ENCODE data around the gene LOC101059915.
"Not testable (repeated sequence)": the region's sequence is repeated elsewhere in the genome, so short reads cannot be mapped to it uniquely, and the experiment has no call there.

The LOC101059915 gene

GRCh38 chrX:71640002-71640401 is 27.3 kb upstream of the LOC101059915 start:
- WGBS (ENCODE audit: insufficient coverage, low lambda C conversion rate), result no CpG with 5 or more reads among the region's 4 CpGs
- H3K4me3 ChIP-seq (ENCODE audit: low read length), result no peak overlapping the region
- H3K9me3 ChIP-seq (ENCODE audit: control insufficient read depth, low read depth, low read length), result peaks cover under 1% of the 10 kb centered on the region
- H3K4me1 ChIP-seq (ENCODE audit: control insufficient read depth, insufficient read depth, low read length), result peaks cover 4% of the 10 kb centered on the region
- no peak overlapping the region for H3K27ac ChIP-seq (ENCODE audit: low read length)
- no peak for DNase-seq
- no peaks in the 10 kb centered on the region for H3K27me3 ChIP-seq (ENCODE audit: control insufficient read depth, insufficient read depth, low read length)
- no peaks in the 10 kb centered on the region for H3K36me3 ChIP-seq (ENCODE audit: control insufficient read depth, insufficient read depth, low read length)

DNA sequence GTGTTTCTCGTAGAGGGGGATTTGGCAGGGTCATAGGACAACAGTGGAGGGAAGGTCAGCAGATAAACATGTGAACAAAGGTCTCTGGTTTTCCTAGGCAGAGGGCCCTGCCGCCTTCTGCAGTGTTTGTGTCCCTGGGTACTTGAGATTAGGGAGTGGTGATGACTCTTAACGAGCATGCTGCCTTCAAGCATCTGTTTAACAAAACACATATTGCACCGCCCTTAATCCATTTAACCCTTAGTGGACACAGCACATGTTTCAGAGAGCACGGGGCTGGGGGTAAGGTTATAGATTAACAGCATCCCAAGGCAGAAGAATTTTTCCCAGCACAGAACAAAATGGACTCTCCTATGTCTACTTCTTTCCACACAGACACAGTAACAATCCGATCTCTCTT is 22.9 kb upstream of the LOC101059915 start:
- H3K27me3 ChIP-seq (ENCODE audit: control insufficient read depth, insufficient read depth, low read length); H3K4me1 ChIP-seq (ENCODE audit: control insufficient read depth, insufficient read depth, low read length); H3K36me3 ChIP-seq (ENCODE audit: control insufficient read depth, insufficient read depth, low read length); DNase-seq; H3K9me3 ChIP-seq (ENCODE audit: control insufficient read depth, low read depth, low read length); H3K4me3 ChIP-seq (ENCODE audit: low read length); H3K27ac ChIP-seq (ENCODE audit: low read length): not testable (repeated sequence)
- no CpG with 5 or more reads among the region's 6 CpGs for WGBS (ENCODE audit: insufficient coverage, low lambda C conversion rate)

- no peaks in the 10 kb centered on the region for H3K4me1 ChIP-seq (ENCODE audit: control insufficient read depth, insufficient read depth, low read length)
- no peak overlapping the region for H3K4me3 ChIP-seq (ENCODE audit: low read length)
- DNase-seq, result peak in 1 of 2 donors; percentile 26
- H3K36me3 ChIP-seq (ENCODE audit: control insufficient read depth, insufficient read depth, low read length), result no peaks in the 10 kb centered on the region
- H3K27me3 ChIP-seq (ENCODE audit: control insufficient read depth, insufficient read depth, low read length), result no peaks in the 10 kb centered on the region
- WGBS (ENCODE audit: insufficient coverage, low lambda C conversion rate), result no CpG with 5 or more reads among the region's 4 CpGs
- H3K9me3 ChIP-seq (ENCODE audit: control insufficient read depth, low read depth, low read length), result peaks cover under 1% of the 10 kb centered on the region
- H3K27ac ChIP-seq (ENCODE audit: low read length), result no peak overlapping the region
Measured at GRCh38 chrX:71650333-71650969, 16.9 kb upstream of the LOC101059915 start.

DNA sequence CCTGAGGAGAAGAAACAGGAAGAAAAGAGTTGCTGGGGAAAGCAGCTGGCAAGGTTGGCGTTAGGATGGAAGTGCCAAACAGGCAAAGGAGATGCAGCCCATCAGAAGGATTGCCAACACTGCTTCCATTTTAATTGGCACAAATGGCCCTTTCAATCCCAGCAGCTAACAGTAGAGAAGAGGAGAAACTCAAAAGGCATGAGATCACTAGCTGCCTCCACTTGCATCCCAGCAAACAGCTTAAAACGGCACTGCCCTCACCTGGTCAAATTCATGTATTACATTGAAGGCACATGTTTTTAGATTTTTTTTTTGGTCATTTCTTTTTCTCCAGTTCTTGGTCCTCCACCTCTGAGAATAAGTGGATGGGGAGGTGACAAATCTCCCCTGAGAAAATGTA is 14.9 kb upstream of the LOC101059915 start:
- H3K4me3 ChIP-seq (ENCODE audit: low read length), result no peak overlapping the region
- peak in 1 of 2 donors; percentile 16 for DNase-seq
- WGBS (ENCODE audit: insufficient coverage, low lambda C conversion rate), result no CpG with 5 or more reads among the region's 2 CpGs
- no peak overlapping the region for H3K27ac ChIP-seq (ENCODE audit: low read length)
- H3K27me3 ChIP-seq (ENCODE audit: control insufficient read depth, insufficient read depth, low read length), result no peaks in the 10 kb centered on the region
- no peaks in the 10 kb centered on the region for H3K36me3 ChIP-seq (ENCODE audit: control insufficient read depth, insufficient read depth, low read length)
- H3K4me1 ChIP-seq (ENCODE audit: control insufficient read depth, insufficient read depth, low read length), result no peaks in the 10 kb centered on the region
- no peaks in the 10 kb centered on the region for H3K9me3 ChIP-seq (ENCODE audit: control insufficient read depth, low read depth, low read length)

DNA sequence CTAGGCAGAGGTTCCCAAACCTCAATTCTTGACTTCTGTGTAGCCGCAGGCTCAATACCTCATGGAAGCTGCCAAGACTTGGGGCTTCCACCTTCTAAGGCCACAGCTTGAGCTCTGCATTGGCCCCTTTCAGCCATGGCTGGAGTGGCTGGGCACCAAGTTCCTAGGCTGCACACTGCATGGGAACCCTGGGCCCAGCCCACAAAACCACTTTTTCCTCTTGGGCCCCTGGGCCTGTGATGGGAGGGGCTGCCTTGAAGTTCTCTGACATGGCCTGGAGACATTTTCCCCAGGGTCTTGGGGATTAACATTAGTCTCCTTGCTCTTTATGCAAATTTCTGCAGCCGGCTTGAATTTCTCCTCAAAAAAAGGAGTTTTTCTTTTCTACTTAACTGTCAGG is 14.0 kb upstream of the LOC101059915 start:
- DNase-seq, result no peak
- H3K4me1 ChIP-seq (ENCODE audit: control insufficient read depth, insufficient read depth, low read length), result no peaks in the 10 kb centered on the region
- H3K36me3 ChIP-seq (ENCODE audit: control insufficient read depth, insufficient read depth, low read length), result no peaks in the 10 kb centered on the region
- no peak overlapping the region for H3K27ac ChIP-seq (ENCODE audit: low read length)
- no CpG with 5 or more reads among the region's 2 CpGs for WGBS (ENCODE audit: insufficient coverage, low lambda C conversion rate)
- H3K4me3 ChIP-seq (ENCODE audit: low read length), result no peak overlapping the region
- H3K9me3 ChIP-seq (ENCODE audit: control insufficient read depth, low read depth, low read length), result no peaks in the 10 kb centered on the region
- H3K27me3 ChIP-seq (ENCODE audit: control insufficient read depth, insufficient read depth, low read length), result no peaks in the 10 kb centered on the region

DNA sequence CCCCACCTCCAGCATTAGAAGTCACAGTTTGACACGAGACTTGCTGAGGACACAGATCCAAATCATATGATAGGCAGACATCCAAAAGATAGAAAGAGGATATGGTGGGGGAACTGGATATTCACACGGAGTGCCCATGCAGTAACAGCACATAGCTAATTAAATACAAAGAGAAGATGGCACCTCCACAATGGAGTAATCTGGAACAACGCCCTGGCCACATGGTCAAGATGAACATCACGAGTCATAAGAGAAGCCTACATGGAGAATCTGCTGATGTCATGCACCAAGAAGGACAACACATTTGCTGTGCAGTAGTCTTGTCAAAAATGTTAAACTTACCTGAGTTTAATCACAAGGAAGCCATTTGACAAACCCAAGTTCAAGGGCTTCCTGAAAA is 10.1 kb upstream of the LOC101059915 start:
- Histone ChIP-seq H3K4me3 (ENCODE audit: low read length) (no peak overlapping the region), H3K27ac (ENCODE audit: low read length) (no peak overlapping the region), H3K4me1 (ENCODE audit: control insufficient read depth, insufficient read depth, low read length) (no peaks in the 10 kb centered on the region), H3K9me3 (ENCODE audit: control insufficient read depth, low read depth, low read length) (no peaks in the 10 kb centered on the region), H3K36me3 (ENCODE audit: control insufficient read depth, insufficient read depth, low read length) (no peaks in the 10 kb centered on the region), H3K27me3 (ENCODE audit: control insufficient read depth, insufficient read depth, low read length) (no peaks in the 10 kb centered on the region)
- no peak for DNase-seq
- WGBS (ENCODE audit: insufficient coverage, low lambda C conversion rate), result no CpG with 5 or more reads among the region's 4 CpGs

DNA sequence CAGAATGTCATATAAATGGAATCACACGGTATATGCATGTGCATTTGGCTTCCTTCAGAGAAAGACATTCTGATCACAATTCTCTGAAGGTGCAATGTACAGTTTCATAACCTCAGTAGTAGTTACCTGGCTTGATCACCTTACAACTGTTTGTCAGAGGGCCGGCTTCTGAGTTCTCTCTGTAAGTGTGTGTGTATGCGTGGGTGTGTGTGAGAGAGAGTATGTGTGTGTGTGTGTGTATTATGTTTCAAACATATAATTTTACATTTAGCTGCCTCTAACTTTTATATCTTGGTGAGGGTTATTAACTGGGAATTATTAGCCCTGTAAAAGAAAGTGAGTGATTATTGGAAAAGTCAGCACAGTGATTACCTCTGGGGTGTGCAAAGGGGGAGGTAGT is 8.0 kb upstream of the LOC101059915 start:
- H3K9me3 ChIP-seq (ENCODE audit: control insufficient read depth, low read depth, low read length), result no peaks in the 10 kb centered on the region
- no peaks in the 10 kb centered on the region for H3K4me1 ChIP-seq (ENCODE audit: control insufficient read depth, insufficient read depth, low read length)
- no peak for DNase-seq
- no peaks in the 10 kb centered on the region for H3K27me3 ChIP-seq (ENCODE audit: control insufficient read depth, insufficient read depth, low read length)
- no peaks in the 10 kb centered on the region for H3K36me3 ChIP-seq (ENCODE audit: control insufficient read depth, insufficient read depth, low read length)
- H3K4me3 ChIP-seq (ENCODE audit: low read length), result no peak overlapping the region
- no CpG with 5 or more reads among the region's 3 CpGs for WGBS (ENCODE audit: insufficient coverage, low lambda C conversion rate)
- H3K27ac ChIP-seq (ENCODE audit: low read length), result no peak overlapping the region

- H3K9me3 ChIP-seq (ENCODE audit: control insufficient read depth, low read depth, low read length), result no peaks in the 10 kb centered on the region
Measured at GRCh38 chrX:71659959-71660358, 7.4 kb upstream of the LOC101059915 start.

GRCh38 chrX:71660562-71661416 is 6.6 kb upstream of the LOC101059915 start:
- Histone ChIP-seq H3K4me1 (ENCODE audit: control insufficient read depth, insufficient read depth, low read length) (no peaks in the 10 kb centered on the region), H3K27ac (ENCODE audit: low read length) (no peak overlapping the region), H3K9me3 (ENCODE audit: control insufficient read depth, low read depth, low read length) (no peaks in the 10 kb centered on the region), H3K36me3 (ENCODE audit: control insufficient read depth, insufficient read depth, low read length) (no peaks in the 10 kb centered on the region), H3K27me3 (ENCODE audit: control insufficient read depth, insufficient read depth, low read length) (no peaks in the 10 kb centered on the region), H3K4me3 (ENCODE audit: low read length) (no peak overlapping the region)
- DNase-seq, result no peak
- no CpG with 5 or more reads among the region's 22 CpGs for WGBS (ENCODE audit: insufficient coverage, low lambda C conversion rate)

More at GRCh38 chrX:71659959-71660358, 7.4 kb upstream of the LOC101059915 start:
- H3K36me3 ChIP-seq (ENCODE audit: control insufficient read depth, insufficient read depth, low read length), result no peaks in the 10 kb centered on the region
- WGBS (ENCODE audit: insufficient coverage, low lambda C conversion rate), result no CpG with 5 or more reads among the region's 6 CpGs
- no peaks in the 10 kb centered on the region for H3K27me3 ChIP-seq (ENCODE audit: control insufficient read depth, insufficient read depth, low read length)
- no peak overlapping the region for H3K4me3 ChIP-seq (ENCODE audit: low read length)
- no peaks in the 10 kb centered on the region for H3K4me1 ChIP-seq (ENCODE audit: control insufficient read depth, insufficient read depth, low read length)
- no peak overlapping the region for H3K27ac ChIP-seq (ENCODE audit: low read length)
- no peak for DNase-seq

DNA sequence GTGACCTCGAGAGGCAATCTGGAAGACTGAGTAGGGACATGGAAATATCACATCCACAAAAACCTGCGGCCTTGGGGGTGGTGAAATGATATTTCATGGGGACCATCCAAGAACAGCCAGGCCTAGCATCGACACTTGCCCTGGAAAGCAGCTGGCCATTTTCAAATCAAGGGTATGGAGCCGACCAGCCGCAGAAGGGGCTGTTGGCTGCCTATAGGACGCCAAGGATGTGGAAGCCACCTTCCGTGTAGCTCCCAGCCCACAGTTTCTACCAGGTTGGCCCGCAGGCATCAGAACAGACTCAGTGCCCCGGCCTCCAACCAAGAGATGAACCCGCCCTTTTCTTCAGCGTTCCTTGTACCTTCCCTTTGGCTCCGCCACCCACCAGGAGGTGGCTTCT is 5.4 kb upstream of the LOC101059915 start:
- Histone ChIP-seq H3K4me1 (ENCODE audit: control insufficient read depth, insufficient read depth, low read length) (no peaks in the 10 kb centered on the region), H3K4me3 (ENCODE audit: low read length) (no peak overlapping the region), H3K9me3 (ENCODE audit: control insufficient read depth, low read depth, low read length) (no peaks in the 10 kb centered on the region), H3K36me3 (ENCODE audit: control insufficient read depth, insufficient read depth, low read length) (no peaks in the 10 kb centered on the region), H3K27me3 (ENCODE audit: control insufficient read depth, insufficient read depth, low read length) (no peaks in the 10 kb centered on the region), H3K27ac (ENCODE audit: low read length) (no peak overlapping the region)
- WGBS (ENCODE audit: insufficient coverage, low lambda C conversion rate), result no CpG with 5 or more reads among the region's 12 CpGs
- no peak for DNase-seq

Data from large intestine (tissue), 3 donors.